Measurements from ENCODE around the gene TPRN. TPM values are rescaled to one million over a fixed set of nuclear protein-coding genes. Genes with fewer than 3 reads are reported as not detected.

TPRN gene
- polyA plus RNA-seq, 3 donors: 14.6 to 23.2 (median 22.0) TPM

DNA sequence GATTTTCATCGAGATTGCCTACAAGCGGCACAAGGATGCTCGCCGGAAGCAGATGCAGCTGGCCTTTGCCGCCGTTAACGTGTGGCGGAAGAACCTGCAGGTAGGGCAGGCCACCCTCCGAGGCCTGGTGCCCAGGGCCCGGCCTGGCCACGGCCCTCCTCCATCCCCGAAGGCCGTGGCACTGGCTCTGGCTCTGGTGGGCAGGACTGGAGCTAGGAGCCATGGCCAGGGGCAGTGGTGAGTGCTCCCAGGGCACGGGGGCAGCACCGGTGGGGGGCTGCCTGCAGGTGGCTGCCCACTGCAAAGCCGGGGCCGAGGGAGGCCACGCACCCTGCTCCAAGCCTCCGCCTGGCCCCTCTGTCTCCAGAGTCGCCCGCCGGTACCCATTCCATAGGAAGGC lies 36.7 kb downstream of the TPRN start:
- DNase-seq: no peak

DNA sequence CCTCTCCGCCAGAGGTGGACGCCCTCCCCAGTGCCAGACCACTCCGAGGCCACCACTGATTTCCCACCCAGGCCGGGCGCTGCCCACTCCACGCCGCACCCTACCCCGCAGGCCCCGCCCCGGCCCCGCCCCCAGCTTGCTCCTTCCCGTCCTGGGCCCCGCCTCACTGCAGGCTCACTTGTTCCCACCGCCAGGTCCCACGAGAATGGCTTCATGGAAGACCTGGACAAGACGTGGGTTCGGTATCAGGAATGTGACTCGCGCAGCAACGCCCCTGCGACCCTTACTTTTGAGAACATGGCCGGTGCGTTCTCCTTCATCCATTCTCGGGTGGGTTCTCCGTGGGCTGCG lies 37.2 kb downstream of the TPRN start:
- no peak for DNase-seq

DNA sequence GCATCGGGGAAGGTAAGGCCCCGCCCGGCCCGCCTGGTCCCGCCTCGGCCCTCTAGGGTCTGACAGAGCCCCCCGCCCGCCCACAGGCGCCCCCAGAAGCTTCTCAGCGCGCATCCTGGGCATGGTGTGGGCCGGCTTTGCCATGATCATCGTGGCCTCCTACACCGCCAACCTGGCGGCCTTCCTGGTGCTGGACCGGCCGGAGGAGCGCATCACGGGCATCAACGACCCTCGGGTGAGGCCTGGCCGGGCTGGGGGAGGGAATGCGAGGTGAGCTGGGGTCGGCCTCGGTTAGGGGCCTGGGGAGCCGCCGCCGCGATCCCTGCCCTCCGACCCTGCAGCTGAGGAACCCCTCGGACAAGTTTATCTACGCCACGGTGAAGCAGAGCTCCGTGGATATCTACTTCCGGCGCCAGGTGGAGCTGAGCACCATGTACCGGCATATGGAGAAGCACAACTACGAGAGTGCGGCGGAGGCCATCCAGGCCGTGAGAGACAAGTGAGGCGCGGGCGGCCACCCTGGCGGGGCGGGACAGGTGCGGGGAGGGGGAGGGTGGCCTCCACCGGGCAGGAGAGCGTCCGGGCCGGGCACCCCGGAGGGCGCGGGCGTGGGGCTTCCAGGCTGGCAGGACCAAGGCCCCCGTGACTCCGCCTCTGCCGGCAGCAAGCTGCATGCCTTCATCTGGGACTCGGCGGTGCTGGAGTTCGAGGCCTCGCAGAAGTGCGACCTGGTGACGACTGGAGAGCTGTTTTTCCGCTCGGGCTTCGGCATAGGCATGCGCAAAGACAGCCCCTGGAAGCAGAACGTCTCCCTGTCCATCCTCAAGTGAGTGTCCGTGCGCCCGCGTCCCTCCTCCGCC lies 37.8 kb downstream of the TPRN start:
- no peak for DNase-seq

DNA sequence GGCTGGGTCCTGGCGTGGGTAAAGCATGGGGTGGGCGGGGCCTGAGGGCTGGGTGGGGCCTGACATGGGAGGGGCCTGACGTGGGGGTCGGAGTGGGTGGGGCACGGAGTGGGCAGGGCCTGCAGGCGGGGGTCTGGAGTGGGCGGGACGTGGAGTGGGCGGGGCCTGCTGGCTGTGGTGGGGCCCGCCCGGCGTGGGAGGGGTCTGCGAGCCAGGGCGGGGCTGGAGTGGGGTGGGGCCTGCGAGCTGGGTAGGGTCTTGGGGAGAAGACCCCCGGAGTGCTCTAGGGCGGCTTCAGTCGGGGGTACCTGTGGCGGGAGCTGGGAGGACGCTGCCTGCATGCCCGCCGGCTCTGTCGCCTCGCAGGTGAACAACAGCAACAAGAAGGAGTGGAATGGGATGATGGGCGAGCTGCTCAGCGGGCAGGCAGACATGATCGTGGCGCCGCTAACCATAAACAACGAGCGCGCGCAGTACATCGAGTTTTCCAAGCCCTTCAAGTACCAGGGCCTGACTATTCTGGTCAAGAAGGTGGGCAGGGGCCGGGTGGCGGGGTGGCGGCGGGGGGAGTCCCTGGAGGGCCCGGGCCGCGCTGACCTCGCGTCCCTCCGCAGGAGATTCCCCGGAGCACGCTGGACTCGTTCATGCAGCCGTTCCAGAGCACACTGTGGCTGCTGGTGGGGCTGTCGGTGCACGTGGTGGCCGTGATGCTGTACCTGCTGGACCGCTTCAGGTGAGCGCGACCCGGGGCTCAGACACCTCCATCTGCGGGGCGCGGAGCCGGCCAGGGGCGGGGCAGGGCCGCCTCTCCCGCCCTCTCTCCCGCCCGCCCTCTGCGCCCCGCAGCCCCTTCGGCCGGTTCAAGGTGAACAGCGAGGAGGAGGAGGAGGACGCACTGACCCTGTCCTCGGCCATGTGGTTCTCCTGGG lies 38.7 kb downstream of the TPRN start:
- DNase-seq: no peak

DNA sequence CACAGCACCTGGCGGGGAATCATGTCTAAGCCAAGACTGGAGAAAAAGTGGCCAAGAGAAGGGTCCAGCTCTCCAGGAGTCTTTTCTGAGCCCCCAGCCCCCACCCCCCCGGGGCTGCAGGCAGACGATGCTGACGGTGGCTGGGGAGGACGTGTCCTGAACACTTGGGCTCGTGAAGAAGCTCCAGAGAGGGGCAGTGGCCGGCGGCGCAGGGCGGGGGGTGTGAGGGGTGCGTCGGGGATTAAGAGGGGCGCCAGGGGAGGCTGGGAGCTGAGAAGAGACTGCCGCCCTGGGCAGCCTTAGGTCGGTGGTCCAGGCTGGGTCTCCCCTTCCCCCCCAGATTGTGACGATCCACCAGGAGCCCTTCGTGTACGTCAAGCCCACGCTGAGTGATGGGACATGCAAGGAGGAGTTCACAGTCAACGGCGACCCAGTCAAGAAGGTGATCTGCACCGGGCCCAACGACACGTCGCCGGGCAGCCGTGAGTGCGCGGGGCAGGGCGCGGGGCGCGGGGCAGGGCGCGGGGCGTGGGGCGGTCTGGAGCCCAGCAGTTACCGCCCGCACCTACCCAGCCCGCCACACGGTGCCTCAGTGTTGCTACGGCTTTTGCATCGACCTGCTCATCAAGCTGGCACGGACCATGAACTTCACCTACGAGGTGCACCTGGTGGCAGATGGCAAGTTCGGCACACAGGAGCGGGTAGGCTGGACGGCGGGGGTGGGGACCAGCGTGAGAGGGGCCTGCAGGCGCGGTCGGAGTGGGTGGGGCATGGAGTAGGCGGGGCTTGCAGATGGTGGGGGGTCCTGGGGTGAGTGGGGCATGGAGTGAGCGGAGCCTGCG lies 39.6 kb downstream of the TPRN start:
- no peak for DNase-seq

DNA sequence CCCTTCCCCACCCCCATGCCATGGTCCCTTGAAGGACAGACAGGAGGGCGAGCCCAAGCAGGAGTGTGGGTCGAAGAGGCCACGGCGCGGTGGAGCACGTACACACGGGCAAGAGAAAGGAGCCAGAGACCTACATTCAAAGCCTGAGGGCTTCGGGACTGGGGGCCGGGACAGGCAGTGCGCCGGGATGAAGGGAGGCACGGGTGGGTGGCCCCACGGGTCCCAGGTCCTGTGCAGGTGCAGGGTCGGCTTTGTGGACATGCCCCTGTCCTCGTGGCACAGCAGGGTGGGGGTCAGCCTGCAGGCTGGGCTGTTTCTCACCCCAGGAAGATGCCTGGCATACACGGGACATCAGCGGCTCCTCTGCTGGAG lies 40.5 kb downstream of the TPRN start:
- DNase-seq: no peak

DNA sequence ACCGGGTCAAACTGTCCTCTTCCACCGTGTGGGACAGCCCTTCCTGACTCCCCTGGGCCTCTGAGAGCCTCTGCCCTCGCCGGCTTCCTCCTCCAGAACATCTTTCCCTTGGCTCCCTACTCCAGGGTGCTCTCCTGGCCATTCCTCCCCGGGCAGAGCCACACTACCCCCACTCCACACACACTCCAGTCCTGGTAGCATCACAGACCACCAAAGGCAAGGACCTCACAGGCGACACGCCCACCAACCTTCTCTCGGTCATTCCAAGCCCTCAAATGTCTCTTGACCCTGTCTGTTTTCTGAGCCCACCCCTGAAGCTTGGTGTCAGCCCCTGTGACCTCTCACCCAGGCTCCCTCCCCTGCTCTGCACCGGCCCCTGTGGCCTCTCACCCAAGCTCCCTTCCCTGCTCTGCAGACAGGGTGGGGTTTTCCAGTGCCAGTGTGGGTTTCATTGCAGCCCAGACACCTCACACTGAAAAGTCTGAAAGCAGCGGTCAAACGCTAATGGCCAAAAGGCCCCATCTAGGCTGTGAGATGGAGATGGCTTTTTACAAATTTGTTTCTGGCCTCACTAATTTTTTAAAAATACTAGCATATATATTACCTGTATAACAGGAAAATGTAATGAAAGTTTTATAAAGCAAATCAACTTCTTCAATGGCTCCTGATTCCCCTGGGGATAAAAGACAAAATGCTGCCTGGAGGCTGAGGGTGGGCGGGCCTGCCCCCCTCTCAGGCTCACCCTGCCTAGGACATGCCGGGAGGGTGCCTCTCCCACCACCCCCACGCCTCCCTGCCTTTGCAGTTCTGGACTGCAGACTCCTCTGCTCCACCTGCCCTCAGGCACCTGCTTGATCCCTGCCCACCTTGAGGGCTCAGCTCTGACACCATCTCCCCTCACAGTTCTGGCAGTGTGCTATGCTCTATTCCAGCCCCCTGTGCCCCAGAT lies 41.2 kb downstream of the TPRN start:
- DNase-seq: no peak

DNA sequence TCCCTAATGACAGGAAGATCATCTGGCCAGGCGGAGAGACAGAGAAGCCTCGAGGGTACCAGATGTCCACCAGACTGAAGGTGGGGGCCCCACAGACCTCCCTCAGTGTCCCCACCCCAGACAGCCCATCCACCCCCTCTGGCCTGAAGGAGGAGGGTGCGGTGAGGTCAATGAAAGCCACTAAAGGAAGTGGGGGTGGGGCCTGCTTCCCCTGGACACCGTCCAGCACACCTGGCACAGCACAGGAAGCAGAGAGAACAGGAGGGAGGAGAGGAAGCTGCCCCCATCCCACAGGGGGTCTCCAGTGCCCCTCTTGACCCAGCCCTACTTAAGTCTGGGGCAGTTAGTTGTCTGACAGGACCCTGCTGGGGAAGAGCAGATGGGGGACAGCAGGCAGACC lies 41.9 kb downstream of the TPRN start:
- DNase-seq: no peak

DNA sequence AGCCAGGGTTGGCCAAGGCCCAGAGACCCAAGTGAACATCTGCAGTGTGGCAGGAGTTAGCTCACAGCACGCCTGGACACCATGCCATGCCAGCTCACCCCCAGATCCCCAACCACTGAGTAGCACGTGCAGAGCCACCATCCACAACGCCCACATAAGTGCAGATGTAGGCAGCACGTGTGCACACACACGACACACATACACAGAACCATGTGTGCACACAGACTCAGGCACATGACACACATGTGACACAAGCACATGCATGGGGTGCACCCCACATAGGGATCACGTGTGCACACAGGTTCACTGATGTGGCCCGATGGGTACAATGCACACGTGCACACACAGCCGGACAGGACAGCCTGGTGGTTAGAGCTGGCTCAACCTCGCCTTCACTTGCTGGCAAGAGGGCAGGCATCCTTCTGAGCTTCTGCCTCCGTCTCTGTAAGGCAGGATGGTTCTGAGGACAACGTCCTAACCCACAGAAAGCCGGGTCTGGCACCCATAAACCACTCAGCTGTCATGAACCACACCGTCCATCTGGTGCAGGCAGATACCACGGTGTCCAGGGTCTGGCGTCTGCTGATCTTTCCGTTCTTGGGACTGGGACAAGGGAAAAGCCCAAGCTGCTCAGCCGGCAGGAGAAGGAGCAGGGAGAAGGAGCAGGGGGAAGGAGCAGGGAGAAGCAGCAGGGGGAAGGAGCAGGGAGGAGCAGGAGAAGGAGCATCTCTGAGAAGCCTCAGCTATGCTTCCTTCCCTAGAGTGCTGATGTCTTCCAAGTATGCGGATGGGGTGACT lies 42.7 kb downstream of the TPRN start:
- no peak for DNase-seq

DNA sequence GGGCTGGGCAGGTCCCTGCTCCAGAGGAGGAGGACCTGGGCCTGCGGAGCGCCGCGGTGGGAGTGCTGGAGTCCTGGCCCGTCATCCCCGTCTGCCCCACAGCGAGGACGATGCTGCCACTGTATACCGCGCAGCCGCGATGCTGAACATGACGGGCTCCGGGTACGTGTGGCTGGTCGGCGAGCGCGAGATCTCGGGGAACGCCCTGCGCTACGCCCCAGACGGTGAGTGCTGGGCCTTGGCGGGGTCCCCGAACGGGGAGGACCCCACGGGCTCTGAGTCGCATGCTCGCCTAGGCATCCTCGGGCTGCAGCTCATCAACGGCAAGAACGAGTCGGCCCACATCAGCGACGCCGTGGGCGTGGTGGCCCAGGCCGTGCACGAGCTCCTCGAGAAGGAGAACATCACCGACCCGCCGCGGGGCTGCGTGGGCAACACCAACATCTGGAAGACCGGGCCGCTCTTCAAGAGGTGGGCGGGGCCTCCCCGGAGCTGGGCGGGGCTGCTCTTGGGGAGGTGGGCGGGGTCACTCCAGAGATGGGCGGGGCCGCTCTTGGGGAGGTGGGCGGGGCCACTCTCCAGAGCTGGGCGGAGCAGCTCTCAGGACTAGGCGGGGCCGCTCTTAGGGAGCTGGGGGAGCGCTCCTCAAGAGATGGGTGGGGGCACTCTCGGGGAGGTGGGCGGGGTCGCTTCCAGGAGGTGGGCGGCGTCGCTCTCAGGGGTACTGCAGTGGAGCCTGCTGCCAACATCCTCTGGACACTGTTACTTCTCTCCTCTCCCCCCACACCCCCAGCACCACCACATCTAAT lies 43.8 kb downstream of the TPRN start:
- no peak for DNase-seq

DNA sequence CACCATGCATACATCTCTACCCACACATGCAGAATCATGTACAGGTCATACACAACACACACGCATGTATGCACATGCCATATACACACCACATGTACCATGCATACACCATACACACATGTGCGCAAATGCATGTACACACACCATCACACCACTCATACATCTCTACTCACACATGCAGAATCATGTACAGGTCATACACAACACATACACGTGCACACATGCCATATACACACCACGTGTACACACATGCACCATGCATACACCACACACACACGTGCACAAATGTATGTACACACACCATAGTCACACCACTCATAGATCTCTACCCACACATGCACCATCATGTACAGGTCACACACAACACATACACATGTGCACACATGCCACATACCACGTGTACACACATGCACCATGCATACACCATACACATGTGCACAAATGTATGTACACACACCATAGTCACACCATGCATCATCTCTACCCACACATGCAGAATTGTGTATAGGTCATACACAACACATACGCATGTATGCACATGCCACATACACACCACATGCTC lies 47.6 kb downstream of the TPRN start:
- no peak for DNase-seq

DNA sequence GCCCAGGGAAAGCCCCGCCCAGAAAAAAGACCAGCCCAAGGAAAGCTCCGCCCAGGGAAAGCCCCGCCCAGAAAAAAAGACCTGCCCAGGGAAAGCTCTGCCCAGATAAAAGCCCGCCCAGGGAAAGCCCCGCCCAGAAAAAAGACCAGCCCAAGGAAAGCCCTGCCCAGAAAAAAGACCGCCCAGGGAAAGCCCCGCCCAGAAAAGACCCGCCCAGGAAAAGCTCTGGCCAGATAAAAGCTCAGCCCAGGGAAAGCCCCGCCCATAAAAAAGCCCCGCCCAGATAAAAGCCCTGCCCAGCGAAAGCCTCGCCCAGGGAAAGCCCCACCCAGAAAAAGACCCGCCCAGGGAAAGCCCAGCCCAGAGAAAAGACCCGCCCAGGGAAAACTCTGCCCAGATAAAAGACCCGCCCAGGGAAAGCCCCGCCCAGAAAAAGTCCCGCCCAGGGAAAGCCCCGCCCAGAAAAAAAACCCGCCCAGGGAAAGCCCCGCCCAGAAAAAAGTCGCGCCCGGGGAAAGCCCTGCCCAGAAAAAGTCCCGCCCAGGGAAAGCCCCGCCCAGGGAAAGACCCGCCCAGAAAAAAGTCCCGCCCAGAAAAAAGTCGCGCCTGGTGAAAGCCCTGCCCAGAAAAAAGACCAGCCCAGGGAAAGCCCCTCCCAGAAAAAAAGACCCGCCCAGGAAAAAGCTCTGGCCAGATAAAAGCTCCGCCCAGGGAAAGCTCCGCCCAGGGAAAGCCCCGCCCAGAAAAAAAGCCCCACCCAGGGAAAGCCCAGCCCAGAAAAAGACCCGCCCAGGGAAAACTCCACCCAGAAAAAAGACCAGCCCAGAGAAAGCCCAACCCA lies 49.7 kb downstream of the TPRN start:
- DNase-seq: no peak

DNA sequence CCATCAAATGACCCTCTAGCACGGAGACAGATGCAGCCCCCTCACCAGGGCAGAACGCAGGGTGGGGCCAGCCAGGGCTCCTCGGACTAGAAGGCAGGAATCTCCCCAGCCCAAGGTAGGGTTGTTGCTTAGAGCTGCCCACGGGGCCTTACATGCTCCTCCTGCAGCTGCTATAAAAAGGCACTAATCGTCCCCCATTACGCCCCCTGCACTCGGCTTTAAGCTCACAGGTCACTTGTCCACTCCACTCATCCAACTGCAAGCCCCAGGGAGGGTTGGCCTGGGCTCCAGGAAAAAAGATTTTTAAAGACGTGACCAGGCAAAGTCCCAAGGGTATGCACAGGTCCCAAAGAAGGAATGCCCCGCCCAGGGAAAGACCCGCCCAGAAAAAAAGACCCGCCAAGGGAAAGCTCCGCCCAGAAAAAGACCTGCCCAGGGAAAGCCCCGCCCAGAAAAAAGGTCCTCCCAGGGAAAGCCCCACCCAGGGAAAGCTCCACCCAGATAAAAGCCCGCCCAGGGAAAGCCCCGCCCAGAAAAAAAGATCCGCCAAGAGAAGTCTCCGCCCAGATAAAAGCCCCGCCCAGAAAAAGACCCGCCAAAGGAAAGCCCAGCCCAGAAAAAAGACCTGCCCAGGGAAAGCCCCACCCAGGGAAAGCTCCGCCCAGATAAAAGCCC lies 50.5 kb downstream of the TPRN start:
- DNase-seq: no peak

DNA sequence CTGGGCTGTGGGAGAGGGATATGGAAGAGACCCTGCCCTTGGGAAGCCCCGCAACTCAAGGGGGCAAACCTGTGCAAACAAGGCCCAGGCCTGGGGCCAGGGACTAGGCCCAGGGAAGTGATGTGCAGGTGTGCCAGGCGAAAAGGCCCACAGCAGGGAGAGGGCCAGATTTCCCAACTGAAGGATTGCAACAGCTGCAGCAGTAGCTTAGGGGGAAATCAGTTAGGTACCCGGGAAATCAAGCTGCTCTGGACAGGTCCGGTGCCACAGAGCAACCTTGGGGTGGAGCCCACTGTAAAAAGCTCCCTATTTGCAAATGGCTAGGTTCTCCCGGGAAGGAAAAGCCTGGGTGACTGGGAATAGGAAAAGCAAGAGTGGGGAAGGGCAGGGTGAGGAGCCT lies 51.2 kb downstream of the TPRN start:
- no peak for DNase-seq

DNA sequence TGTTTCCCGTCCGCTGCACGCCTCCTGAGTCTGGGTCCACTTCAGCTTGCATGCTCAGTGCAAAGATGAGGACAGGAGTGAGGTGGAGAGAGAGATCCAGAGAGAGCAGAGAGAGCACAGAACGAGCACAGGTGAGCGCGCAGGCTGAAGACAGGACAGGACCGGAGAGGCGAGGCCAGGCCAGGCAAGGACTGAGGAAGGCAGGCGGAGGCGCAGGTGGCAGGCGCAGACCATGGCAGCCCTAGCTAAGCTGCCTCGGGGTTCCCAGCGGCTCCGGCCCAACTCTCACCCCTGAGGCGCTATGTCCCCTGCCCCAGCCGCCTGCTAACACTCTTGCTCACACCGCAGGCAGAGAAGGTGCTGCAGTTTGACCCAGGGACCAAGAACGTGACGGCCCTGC lies 51.9 kb downstream of the TPRN start:
- no peak for DNase-seq

DNA sequence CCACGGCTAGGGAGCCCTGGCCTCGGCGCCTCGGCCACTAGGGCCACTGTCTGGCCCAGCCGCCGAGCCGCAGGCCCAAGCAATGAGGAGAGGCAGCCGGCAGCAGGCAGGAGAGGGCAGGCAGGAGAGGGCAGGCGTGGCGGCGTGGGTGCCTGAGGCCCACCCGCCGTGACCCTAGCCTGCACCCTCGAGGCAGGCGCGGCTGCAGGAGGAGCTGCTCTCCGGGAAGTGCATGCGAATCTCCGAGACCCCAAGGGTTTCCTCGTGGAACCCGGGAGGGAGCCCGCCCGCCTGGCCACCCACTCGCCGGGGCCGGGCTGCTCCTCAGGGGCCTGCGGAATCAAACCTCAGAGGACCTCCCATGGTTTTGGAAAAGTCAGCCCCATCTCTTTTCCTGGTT lies 52.3 kb downstream of the TPRN start:
- no peak for DNase-seq

DNA sequence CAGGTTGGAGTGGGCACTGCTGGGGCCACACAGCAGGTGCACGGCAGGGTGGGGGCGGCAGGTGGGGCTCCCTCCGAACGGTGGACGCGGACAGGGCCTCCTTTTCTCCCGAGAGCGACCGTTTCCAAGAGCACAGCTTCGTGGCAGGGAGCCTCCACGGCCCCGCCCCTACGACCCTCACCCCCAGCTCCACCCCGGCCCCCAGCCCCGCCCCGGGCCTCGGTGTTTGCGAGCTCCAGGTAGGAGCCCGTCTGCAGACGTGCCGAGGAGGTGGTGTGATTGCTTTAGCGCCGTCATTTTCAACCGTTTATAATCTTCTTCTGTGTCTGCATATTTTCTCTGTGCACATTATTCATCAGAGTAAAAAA lies 52.8 kb downstream of the TPRN start:
- DNase-seq: no peak

Measured in renal pelvis (tissue), 4 donors.